ENCODE data around the gene HPCAL4.

Gene HPCAL4

GRCh38 chr1:39659538-39659937 lies 31.7 kb downstream of the HPCAL4 start:
- Mint-ChIP-seq H3K27ac (no peak overlapping the region), H3K4me1 (ENCODE audit: low read depth) (peaks cover 9% of the 10 kb centered on the region)

DNA sequence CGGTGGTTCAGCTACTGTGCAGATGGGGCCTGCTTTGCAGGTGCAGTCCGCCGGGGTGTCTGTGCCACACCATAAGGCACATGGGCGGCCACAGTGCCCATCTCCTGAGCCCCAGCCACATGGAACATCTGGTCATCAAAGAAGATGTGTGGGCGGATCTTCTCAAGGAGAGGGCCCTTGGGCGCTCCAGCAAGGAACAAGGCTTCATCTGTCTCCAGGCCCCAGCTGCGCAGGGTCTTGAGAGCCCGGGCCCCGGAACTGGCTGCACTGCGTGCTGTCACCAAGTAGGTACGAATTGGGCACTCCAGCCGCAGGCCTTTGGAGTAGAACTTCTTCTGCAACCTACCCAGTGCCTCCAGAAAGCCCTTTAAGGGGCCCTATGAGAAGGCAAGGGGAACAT lies 32.1 kb downstream of the HPCAL4 start:
- Mint-ChIP-seq H3K4me3 (no peak overlapping the region), H3K36me3 (ENCODE audit: low read depth) (no peaks in the 10 kb centered on the region), H3K27me3 (ENCODE audit: low read depth) (no peaks in the 10 kb centered on the region)

More at GRCh38 chr1:39659538-39659937, 31.7 kb downstream of the HPCAL4 start:
- no peaks in the 10 kb centered on the region for H3K9me3 Mint-ChIP-seq
- H3K36me3 Mint-ChIP-seq (ENCODE audit: low read depth), result no peaks in the 10 kb centered on the region
- no peaks in the 10 kb centered on the region for H3K27me3 Mint-ChIP-seq (ENCODE audit: low read depth)
- DNase-seq (ENCODE audit: low spot score), result no peak
- no peak overlapping the region for H3K4me3 Mint-ChIP-seq

DNA sequence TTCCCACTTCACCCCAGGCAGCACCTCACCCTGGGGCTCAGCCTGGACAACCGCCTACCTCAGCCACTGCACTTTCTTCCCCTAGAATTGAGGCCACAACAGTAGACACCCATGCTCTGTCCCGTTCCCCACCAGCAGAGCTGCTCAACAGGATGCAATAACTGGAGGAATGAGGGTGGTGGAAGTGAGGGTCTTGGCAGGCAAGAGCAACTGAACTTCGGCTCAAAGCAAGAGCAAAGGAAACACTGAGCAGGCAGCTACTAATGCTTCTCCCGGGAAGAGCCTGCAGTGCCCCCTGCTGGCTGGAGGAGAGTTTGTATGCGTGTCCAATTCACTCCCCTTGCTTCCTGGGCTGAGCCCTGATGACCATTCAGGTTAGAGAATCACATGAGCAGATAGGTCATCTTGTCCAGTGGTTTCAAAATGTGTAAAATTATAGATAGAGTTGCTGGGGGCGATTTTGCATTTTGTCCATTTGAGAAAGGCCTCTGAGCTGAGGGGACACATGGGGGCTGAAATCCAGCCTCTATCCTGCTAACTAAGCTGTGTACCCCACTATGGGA lies 33.2 kb downstream of the HPCAL4 start:
- peak overlapping the region; percentile 60 for H3K4me3 Mint-ChIP-seq
- H3K4me1 Mint-ChIP-seq (ENCODE audit: low read depth), result peaks cover 16% of the 10 kb centered on the region
- no peaks in the 10 kb centered on the region for H3K9me3 Mint-ChIP-seq
- H3K27me3 Mint-ChIP-seq (ENCODE audit: low read depth), result no peaks in the 10 kb centered on the region
- H3K27ac Mint-ChIP-seq, result peak overlapping the region; percentile 16
- no peaks in the 10 kb centered on the region for H3K36me3 Mint-ChIP-seq (ENCODE audit: low read depth)
- DNase-seq (ENCODE audit: low spot score), result peak; percentile 65

More for the DNA sequence above, 32.1 kb downstream of the HPCAL4 start:
- Mint-ChIP-seq H3K4me1 (ENCODE audit: low read depth) (peaks cover 9% of the 10 kb centered on the region), H3K9me3 (no peaks in the 10 kb centered on the region), H3K27ac (no peak overlapping the region)
- DNase-seq (ENCODE audit: low spot score), result no peak

DNA sequence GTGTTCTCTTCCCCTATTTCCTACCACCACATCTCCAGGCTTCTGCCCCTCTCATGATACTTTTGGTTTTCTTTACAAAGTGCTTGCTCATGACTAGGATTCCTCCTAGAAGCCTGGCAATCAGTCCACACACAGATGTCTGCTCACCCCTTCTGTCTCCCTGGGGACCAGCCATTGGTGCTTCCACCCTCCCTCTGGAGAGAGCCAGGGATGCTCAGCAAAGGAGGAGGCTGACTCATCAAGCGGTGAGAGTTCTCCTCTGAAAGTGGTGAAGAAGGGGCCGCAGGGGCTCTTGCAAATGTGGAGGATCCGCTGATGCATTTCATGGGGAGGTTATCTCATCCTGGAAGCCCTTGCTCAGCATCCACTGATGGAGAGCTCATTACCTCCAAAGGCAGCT lies 33.8 kb downstream of the HPCAL4 start:
- Mint-ChIP-seq H3K27ac (no peak overlapping the region), H3K27me3 (ENCODE audit: low read depth) (no peaks in the 10 kb centered on the region)

DNA sequence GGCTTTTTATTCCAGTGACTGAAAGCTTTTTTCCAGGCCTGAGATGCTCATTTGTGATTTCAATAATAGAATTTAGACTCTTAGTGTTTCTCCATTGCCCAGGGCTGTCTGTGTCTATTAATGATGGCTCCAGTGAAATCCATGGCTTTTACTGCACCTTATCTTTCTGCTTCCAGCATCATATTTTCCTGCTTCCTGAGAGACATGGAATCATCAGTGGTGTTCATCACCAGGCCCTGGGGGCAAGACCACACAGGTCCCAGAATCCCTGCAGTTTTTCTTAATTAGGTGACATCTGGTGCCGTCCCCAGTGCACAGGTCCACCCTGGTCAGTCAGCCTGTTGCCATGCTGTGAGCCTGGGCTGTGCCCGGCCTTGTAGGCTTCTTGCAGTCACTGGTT lies 34.8 kb downstream of the HPCAL4 start:
- Mint-ChIP-seq H3K36me3 (ENCODE audit: low read depth) (no peaks in the 10 kb centered on the region), H3K4me1 (ENCODE audit: low read depth) (peaks cover 16% of the 10 kb centered on the region), H3K27ac (no peak overlapping the region), H3K27me3 (ENCODE audit: low read depth) (no peaks in the 10 kb centered on the region), H3K9me3 (no peaks in the 10 kb centered on the region), H3K4me3 (no peak overlapping the region)
- no peak for DNase-seq (ENCODE audit: low spot score)

More for the DNA sequence above, 33.8 kb downstream of the HPCAL4 start:
- Mint-ChIP-seq H3K4me3 (no peak overlapping the region), H3K9me3 (no peaks in the 10 kb centered on the region), H3K36me3 (ENCODE audit: low read depth) (no peaks in the 10 kb centered on the region), H3K4me1 (ENCODE audit: low read depth) (peaks cover 16% of the 10 kb centered on the region)
- DNase-seq (ENCODE audit: low spot score), result no peak

DNA sequence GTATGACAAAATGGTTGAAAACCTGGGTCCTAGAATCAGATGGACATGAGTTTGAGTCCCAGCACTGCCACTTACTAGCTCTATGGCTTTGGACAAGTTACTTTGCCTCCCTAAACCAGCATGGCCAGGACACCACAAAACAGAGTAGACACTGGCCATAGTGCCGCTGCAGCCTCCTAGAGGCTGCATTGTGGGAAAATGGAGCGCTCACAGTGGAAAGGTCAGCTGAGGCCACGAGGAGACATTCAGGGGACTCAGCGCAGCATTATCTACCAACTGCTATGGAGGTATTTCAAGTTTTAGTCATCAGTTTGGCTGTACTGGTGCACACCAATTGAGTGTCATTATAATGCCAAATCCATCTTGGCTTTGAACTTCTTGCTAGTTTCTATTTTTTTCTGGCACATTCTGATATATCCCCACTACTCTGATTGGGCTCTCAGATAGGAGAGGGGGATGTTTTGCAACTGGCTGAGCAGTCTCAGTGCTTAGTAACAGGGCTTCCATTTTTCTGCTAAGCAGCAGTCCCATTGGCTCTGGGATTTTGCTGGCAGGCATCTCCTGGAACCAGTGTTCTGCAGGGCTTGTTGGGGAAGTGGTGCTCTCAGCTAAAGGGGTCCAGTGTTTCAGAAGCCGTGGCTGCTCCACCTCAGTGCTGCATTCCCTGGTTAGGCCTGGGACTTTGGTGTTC lies 35.5 kb downstream of the HPCAL4 start:
- H3K27me3 Mint-ChIP-seq (ENCODE audit: low read depth), result no peaks in the 10 kb centered on the region
- DNase-seq (ENCODE audit: low spot score), result no peak
- H3K4me3 Mint-ChIP-seq, result no peak overlapping the region
- no peak overlapping the region for H3K27ac Mint-ChIP-seq
- no peaks in the 10 kb centered on the region for H3K36me3 Mint-ChIP-seq (ENCODE audit: low read depth)
- peaks cover 16% of the 10 kb centered on the region for H3K4me1 Mint-ChIP-seq (ENCODE audit: low read depth)
- H3K9me3 Mint-ChIP-seq, result no peaks in the 10 kb centered on the region

DNA sequence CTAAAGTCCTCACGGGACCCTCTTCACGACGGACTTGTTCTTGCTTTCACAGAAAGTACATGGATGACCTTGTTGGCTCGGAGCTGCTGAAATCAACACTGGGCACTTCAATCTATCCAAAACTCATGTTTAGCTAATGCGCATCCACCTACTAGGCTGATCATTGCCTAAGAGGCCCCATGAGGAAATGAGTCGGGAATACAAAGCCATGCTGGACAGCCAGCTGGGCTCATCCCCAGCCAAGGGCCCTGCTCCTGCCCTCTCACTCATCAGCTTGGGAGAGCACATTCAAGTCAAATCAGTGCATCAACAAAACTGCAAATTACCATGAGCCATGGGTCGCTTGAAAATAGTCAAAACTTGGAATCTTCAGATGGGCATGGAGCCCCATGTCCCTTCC lies 36.9 kb downstream of the HPCAL4 start:
- H3K4me1 Mint-ChIP-seq (ENCODE audit: low read depth), result peaks cover 16% of the 10 kb centered on the region
- H3K9me3 Mint-ChIP-seq, result no peaks in the 10 kb centered on the region
- no peaks in the 10 kb centered on the region for H3K27me3 Mint-ChIP-seq (ENCODE audit: low read depth)
- H3K36me3 Mint-ChIP-seq (ENCODE audit: low read depth), result no peaks in the 10 kb centered on the region
- DNase-seq (ENCODE audit: low spot score), result no peak
- no peak overlapping the region for H3K27ac Mint-ChIP-seq
- no peak overlapping the region for H3K4me3 Mint-ChIP-seq

DNA sequence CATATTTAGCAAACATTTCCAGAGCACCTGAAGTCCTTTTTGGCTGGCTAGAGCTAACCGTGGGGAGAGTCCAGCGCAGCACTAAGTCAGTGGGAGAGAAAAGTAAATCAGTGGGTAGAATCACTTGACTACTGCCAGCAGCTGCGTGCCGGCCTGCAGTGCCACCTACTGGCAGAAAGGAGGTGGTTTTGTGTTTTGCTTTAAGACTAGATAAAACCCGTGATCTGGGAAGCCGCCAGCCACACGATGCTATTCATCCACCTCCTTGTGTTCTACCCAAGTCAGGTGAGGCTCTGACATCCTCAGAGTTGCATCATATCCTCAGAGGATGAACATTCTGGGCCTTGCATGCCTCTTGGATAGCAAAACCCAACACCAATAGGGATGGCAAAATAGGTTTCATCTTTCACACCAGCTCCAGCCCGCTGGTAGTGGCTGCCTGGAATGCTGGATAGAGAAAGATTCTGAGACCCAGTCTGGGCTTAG lies 37.6 kb downstream of the HPCAL4 start:
- Mint-ChIP-seq H3K36me3 (ENCODE audit: low read depth) (no peaks in the 10 kb centered on the region), H3K27me3 (ENCODE audit: low read depth) (no peaks in the 10 kb centered on the region), H3K4me3 (no peak overlapping the region), H3K9me3 (no peaks in the 10 kb centered on the region), H3K27ac (no peak overlapping the region), H3K4me1 (ENCODE audit: low read depth) (peaks cover 16% of the 10 kb centered on the region)
- DNase-seq (ENCODE audit: low spot score), result peak; percentile 73

- Mint-ChIP-seq H3K4me1 (ENCODE audit: low read depth) (peaks cover 12% of the 10 kb centered on the region), H3K27ac (no peak overlapping the region), H3K36me3 (ENCODE audit: low read depth) (no peaks in the 10 kb centered on the region), H3K27me3 (ENCODE audit: low read depth) (no peaks in the 10 kb centered on the region), H3K4me3 (no peak overlapping the region), H3K9me3 (no peaks in the 10 kb centered on the region)
- no peak for DNase-seq (ENCODE audit: low spot score)
These were observed 38.7 kb downstream of the HPCAL4 start for GRCh38 chr1:39652554-39652953.

DNA sequence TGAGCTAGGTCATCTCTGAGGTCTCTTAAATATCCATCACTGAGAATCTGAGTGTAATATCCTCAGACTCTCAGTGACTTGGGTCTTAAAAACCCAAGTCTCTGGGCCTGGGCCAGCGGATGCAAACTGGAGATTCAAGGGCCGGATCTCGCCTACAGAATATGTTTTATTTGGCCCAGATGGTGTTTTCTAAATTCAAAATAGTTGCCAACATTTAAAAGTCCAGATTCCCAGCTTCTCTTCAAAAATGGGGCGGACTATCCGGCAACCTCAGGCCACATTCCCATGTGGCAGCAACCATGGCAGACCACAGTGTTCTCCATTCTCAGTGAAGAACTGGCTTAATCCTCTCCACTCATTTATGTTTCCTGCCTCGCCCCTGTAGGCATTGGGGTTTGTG lies 39.1 kb downstream of the HPCAL4 start:
- H3K4me3 Mint-ChIP-seq, result no peak overlapping the region
- H3K36me3 Mint-ChIP-seq (ENCODE audit: low read depth), result no peaks in the 10 kb centered on the region
- no peaks in the 10 kb centered on the region for H3K27me3 Mint-ChIP-seq (ENCODE audit: low read depth)
- H3K4me1 Mint-ChIP-seq (ENCODE audit: low read depth), result peaks cover 8% of the 10 kb centered on the region
- DNase-seq (ENCODE audit: low spot score), result no peak
- no peaks in the 10 kb centered on the region for H3K9me3 Mint-ChIP-seq
- no peak overlapping the region for H3K27ac Mint-ChIP-seq

GRCh38 chr1:39650431-39650830 lies 40.8 kb downstream of the HPCAL4 start:
- no peaks in the 10 kb centered on the region for H3K9me3 Mint-ChIP-seq
- H3K36me3 Mint-ChIP-seq (ENCODE audit: low read depth), result no peaks in the 10 kb centered on the region
- no peak overlapping the region for H3K27ac Mint-ChIP-seq
- H3K27me3 Mint-ChIP-seq (ENCODE audit: low read depth), result no peaks in the 10 kb centered on the region
- no peak for DNase-seq (ENCODE audit: low spot score)
- peaks cover 8% of the 10 kb centered on the region for H3K4me1 Mint-ChIP-seq (ENCODE audit: low read depth)
- H3K4me3 Mint-ChIP-seq, result no peak overlapping the region

GRCh38 chr1:39649636-39650185 lies 41.5 kb downstream of the HPCAL4 start:
- no peak overlapping the region for H3K27ac Mint-ChIP-seq
- H3K36me3 Mint-ChIP-seq (ENCODE audit: low read depth), result no peaks in the 10 kb centered on the region
- no peaks in the 10 kb centered on the region for H3K9me3 Mint-ChIP-seq
- peaks cover 8% of the 10 kb centered on the region for H3K4me1 Mint-ChIP-seq (ENCODE audit: low read depth)
- no peak for DNase-seq (ENCODE audit: low spot score)
- H3K27me3 Mint-ChIP-seq (ENCODE audit: low read depth), result no peaks in the 10 kb centered on the region
- H3K4me3 Mint-ChIP-seq, result no peak overlapping the region

DNA sequence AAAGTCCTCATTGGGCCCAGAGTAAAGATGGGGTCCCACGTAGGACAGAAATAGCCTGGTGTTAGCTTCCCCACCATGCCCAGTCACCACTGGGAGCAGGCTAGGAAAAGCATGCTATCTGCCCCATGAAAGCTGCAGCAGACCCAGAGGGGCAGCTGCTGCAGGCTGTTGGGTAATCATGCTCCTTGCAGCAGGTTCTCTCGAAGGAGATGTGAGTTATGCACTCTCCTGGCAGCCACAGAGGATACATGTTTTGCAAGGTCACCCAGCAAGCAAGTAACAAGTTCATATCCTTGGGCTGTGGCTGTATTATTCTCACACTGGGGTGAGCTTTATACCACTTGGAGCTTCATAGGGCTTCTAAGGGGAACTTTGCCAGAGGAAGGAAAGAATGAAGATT lies 42.7 kb downstream of the HPCAL4 start:
- H3K27ac Mint-ChIP-seq, result no peak overlapping the region
- DNase-seq (ENCODE audit: low spot score), result no peak
- H3K4me1 Mint-ChIP-seq (ENCODE audit: low read depth), result peaks cover 3% of the 10 kb centered on the region

GRCh38 chr1:39647247-39647646 lies 44.0 kb downstream of the HPCAL4 start:
- no peaks in the 10 kb centered on the region for H3K4me1 Mint-ChIP-seq (ENCODE audit: low read depth)
- peaks cover 13% of the 10 kb centered on the region for H3K27me3 Mint-ChIP-seq (ENCODE audit: low read depth)
- no peak for DNase-seq (ENCODE audit: low spot score)
- H3K27ac Mint-ChIP-seq, result no peak overlapping the region
- no peaks in the 10 kb centered on the region for H3K36me3 Mint-ChIP-seq (ENCODE audit: low read depth)
- no peaks in the 10 kb centered on the region for H3K9me3 Mint-ChIP-seq
- H3K4me3 Mint-ChIP-seq, result no peak overlapping the region

More for the DNA sequence above, 42.7 kb downstream of the HPCAL4 start:
- Mint-ChIP-seq H3K27me3 (ENCODE audit: low read depth) (peaks cover 8% of the 10 kb centered on the region), H3K36me3 (ENCODE audit: low read depth) (no peaks in the 10 kb centered on the region), H3K4me3 (no peak overlapping the region), H3K9me3 (no peaks in the 10 kb centered on the region)
